ENCODE results near the gene FGR. TPM values are rescaled to one million over a fixed set of nuclear protein-coding genes. Genes with fewer than 3 reads are reported as not detected.

FGR gene
- total RNA-seq, 1 donor = 0.36 TPM

DNA sequence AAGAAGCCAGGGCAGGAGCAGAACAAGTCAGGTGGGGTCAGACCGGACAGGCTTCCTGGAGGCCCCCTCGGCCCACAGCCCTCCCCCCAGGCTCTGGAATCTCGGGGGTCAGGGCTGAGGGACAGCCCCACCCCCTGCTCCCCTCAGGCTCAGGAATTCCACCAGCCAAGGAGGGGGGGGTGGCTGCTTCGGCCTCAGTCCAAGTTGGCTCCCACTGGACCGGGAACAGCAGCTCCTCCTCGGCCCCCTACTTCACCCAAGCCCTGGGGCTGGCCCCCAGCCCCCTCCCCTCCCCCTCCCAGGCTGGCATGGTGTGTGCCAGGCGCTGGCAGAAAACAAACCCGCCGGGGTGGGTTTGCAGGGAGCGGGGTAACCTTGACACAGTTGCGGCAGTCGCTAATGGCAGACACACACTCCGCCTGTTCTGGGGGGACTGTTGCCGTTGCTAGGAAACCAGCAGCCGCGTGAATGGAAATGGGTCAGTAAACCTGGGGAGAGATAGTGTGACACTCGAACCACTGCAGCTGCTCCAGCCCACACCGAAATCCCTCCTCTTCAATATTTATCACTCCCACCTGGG, 63.5 kb downstream of the FGR start:
- H3K4me3 ChIP-seq (ENCODE audit: insufficient read depth, low read length) = no peak overlapping the region
- no peak overlapping the region for H3K4me2 ChIP-seq (ENCODE audit: insufficient read depth, low read length)
- H4K20me1 ChIP-seq (ENCODE audit: insufficient read depth, low read length) = peaks cover 77% of the 10 kb centered on the region
- H3K79me2 ChIP-seq (ENCODE audit: insufficient read depth, low read length) = peaks cover 79% of the 10 kb centered on the region
- H2AFZ ChIP-seq (ENCODE audit: low read length) = no peak overlapping the region
- peaks cover 44% of the 10 kb centered on the region for H3K4me1 ChIP-seq (ENCODE audit: insufficient read depth, low read length)
- no peaks in the 10 kb centered on the region for H3K27me3 ChIP-seq (ENCODE audit: insufficient read depth, low read length)
- TF ChIP-seq, protein P1, sequence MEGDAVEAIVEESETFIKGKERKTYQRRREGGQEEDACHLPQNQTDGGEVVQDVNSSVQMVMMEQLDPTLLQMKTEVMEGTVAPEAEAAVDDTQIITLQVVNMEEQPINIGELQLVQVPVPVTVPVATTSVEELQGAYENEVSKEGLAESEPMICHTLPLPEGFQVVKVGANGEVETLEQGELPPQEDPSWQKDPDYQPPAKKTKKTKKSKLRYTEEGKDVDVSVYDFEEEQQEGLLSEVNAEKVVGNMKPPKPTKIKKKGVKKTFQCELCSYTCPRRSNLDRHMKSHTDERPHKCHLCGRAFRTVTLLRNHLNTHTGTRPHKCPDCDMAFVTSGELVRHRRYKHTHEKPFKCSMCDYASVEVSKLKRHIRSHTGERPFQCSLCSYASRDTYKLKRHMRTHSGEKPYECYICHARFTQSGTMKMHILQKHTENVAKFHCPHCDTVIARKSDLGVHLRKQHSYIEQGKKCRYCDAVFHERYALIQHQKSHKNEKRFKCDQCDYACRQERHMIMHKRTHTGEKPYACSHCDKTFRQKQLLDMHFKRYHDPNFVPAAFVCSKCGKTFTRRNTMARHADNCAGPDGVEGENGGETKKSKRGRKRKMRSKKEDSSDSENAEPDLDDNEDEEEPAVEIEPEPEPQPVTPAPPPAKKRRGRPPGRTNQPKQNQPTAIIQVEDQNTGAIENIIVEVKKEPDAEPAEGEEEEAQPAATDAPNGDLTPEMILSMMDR (IDR thresholded peaks at IDR 0.05; ENCODE audit: extremely low read depth, low read depth, low read length) = no peak
- H3K36me3 ChIP-seq (ENCODE audit: insufficient read depth, low read length) = no peaks in the 10 kb centered on the region
- no peaks in the 10 kb centered on the region for H3K9me3 ChIP-seq (ENCODE audit: low read depth, low read length)
- DNase-seq (ENCODE audit: insufficient read length, low spot score, missing footprints) = no peak
- no peak overlapping the region for H3K27ac ChIP-seq (ENCODE audit: low read depth, low read length)

DNA sequence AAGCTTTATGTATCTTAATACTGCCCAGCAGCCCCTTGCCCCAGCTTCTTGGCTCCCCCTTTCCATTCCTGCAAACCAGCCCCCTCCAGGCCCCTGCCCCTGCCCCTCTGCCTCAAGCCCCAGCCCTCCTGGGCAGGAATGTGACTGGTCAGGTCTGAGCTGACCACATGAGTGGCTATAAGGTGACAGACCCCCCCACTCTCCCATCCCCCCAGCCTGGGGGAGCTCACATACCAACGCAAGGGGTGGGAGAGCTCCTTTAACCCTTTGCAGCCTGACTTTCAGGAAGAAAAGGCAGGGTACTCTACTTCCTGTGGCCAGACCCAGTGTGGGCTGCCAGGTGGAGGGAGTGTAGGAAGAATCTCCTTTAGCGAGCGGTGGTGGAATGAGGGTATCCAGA, 64.2 kb downstream of the FGR start:
- TF ChIP-seq, protein P1 (IDR thresholded peaks at IDR 0.05; ENCODE audit: extremely low read depth, low read depth, low read length) = no peak
- Histone ChIP-seq H3K79me2 (ENCODE audit: insufficient read depth, low read length) (peaks cover 80% of the 10 kb centered on the region), H3K27me3 (ENCODE audit: insufficient read depth, low read length) (no peaks in the 10 kb centered on the region), H3K4me3 (ENCODE audit: insufficient read depth, low read length) (no peak overlapping the region), H3K27ac (ENCODE audit: low read depth, low read length) (no peak overlapping the region), H3K4me1 (ENCODE audit: insufficient read depth, low read length) (peaks cover 37% of the 10 kb centered on the region), H2AFZ (ENCODE audit: low read length) (no peak overlapping the region), H3K36me3 (ENCODE audit: insufficient read depth, low read length) (no peaks in the 10 kb centered on the region), H3K4me2 (ENCODE audit: insufficient read depth, low read length) (no peak overlapping the region), H3K9me3 (ENCODE audit: low read depth, low read length) (no peaks in the 10 kb centered on the region), H4K20me1 (ENCODE audit: insufficient read depth, low read length) (peaks cover 78% of the 10 kb centered on the region)
- DNase-seq (ENCODE audit: insufficient read length, low spot score, missing footprints) = no peak

DNA sequence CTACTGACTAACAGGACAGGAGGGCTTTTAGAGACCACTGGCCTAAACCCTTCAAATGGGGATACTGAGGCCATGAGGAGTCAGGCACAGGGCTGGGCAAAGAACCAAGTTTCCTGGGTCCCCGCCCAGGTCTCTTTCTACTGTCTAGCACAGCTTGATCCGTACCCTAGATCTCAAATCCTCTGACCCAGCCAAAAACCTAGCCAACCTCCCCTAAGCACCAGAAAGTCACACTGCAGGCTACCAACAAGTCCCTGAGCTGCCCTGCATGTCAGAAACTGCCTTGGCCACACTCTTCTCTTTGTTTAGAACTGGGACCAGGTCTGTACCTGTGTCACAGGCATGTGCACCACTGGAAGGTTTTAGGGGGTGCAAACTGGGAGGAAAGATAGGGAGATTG, 64.6 kb downstream of the FGR start:
- no peaks in the 10 kb centered on the region for H3K9me3 ChIP-seq (ENCODE audit: low read depth, low read length)
- peaks cover 84% of the 10 kb centered on the region for H3K79me2 ChIP-seq (ENCODE audit: insufficient read depth, low read length)
- no peaks in the 10 kb centered on the region for H3K36me3 ChIP-seq (ENCODE audit: insufficient read depth, low read length)
- peaks cover 37% of the 10 kb centered on the region for H3K4me1 ChIP-seq (ENCODE audit: insufficient read depth, low read length)
- no peak overlapping the region for H2AFZ ChIP-seq (ENCODE audit: low read length)
- H3K4me2 ChIP-seq (ENCODE audit: insufficient read depth, low read length) = no peak overlapping the region
- H4K20me1 ChIP-seq (ENCODE audit: insufficient read depth, low read length) = peaks cover 82% of the 10 kb centered on the region
- TF ChIP-seq, protein P1 (IDR thresholded peaks at IDR 0.05; ENCODE audit: extremely low read depth, low read depth, low read length) = no peak
- H3K27me3 ChIP-seq (ENCODE audit: insufficient read depth, low read length) = no peaks in the 10 kb centered on the region
- no peak overlapping the region for H3K4me3 ChIP-seq (ENCODE audit: insufficient read depth, low read length)
- no peak for DNase-seq (ENCODE audit: insufficient read length, low spot score, missing footprints)
- no peak overlapping the region for H3K27ac ChIP-seq (ENCODE audit: low read depth, low read length)

- Histone ChIP-seq H3K36me3 (ENCODE audit: insufficient read depth, low read length) (no peaks in the 10 kb centered on the region), H3K79me2 (ENCODE audit: insufficient read depth, low read length) (peaks cover 88% of the 10 kb centered on the region), H3K27me3 (ENCODE audit: insufficient read depth, low read length) (no peaks in the 10 kb centered on the region), H4K20me1 (ENCODE audit: insufficient read depth, low read length) (peaks cover 84% of the 10 kb centered on the region), H3K4me1 (ENCODE audit: insufficient read depth, low read length) (peaks cover 31% of the 10 kb centered on the region), H3K9me3 (ENCODE audit: low read depth, low read length) (no peaks in the 10 kb centered on the region), H3K4me3 (ENCODE audit: insufficient read depth, low read length) (no peak overlapping the region), H3K4me2 (ENCODE audit: insufficient read depth, low read length) (no peak overlapping the region), H2AFZ (ENCODE audit: low read length) (no peak overlapping the region), H3K27ac (ENCODE audit: low read depth, low read length) (no peak overlapping the region)
- DNase-seq (ENCODE audit: insufficient read length, low spot score, missing footprints) = no peak
- TF ChIP-seq, protein P1 (IDR thresholded peaks at IDR 0.05; ENCODE audit: extremely low read depth, low read depth, low read length) = no peak
These were observed 65.3 kb downstream of the FGR start for GRCh38 chr1:27569506-27570291.

Measured in osteoblast (primary cell).